CD14-positive monocyte (primary cell): Measurements from ENCODE around the gene VAT1L. TPM values are rescaled to one million over a fixed set of nuclear protein-coding genes. Genes with fewer than 3 reads are reported as not detected.

Experiments
- DNase-seq, 3 donors: peaks; one replicate each; pipeline ENCODE4 v3.0.0-alpha.2; 2011 to 2022
- H2AFZ ChIP-seq: 2 replicates; pipeline ENCODE4 v1.6.0; 2012; ENCODE audit warnings: mild to moderate bottlenecking, low read depth, low read length, inconsistent platforms; ENCODE audit not compliant: insufficient read depth, poor library complexity, severe bottlenecking
- H3K27ac ChIP-seq, 2 donors: 1 replicate in 1 of 2; 2 replicates in 1 of 2; pipeline ENCODE4 v1.5.1; 2012 to 2013; ENCODE audit warnings: low read length in 2 of 2, control low read depth in 1 of 2, inconsistent platforms in 1 of 2, low read depth in 1 of 2, mild to moderate bottlenecking in 1 of 2
- H3K27me3 ChIP-seq, 2 donors: one replicate each; pipeline versions ENCODE4 v1.6.0 to v1.6.1; 2011 to 2013; ENCODE audit warnings: low read length in 2 of 2; ENCODE audit not compliant: control insufficient read depth in 2 of 2, insufficient read depth in 2 of 2
- H3K36me3 ChIP-seq, 2 donors: replicated peaks in 1 of 2; 1 replicate in 1 of 2; 2 replicates in 1 of 2; pipeline versions ENCODE4 v1.5.1 to v1.6.1; 2012 to 2013; ENCODE audit warnings: low read length in 2 of 2, control low read depth in 1 of 2, inconsistent platforms in 1 of 2, mild to moderate bottlenecking in 1 of 2; ENCODE audit not compliant: insufficient read depth in 2 of 2, control insufficient read depth in 1 of 2
- H3K4me1 ChIP-seq, 2 donors: 1 replicate in 1 of 2; 2 replicates in 1 of 2; pipeline versions ENCODE4 v1.5.1 to v1.6.1; 2012 to 2013; ENCODE audit warnings: low read length in 2 of 2, control low read depth in 1 of 2, inconsistent platforms in 1 of 2, mild to moderate bottlenecking in 1 of 2, moderate library complexity in 1 of 2; ENCODE audit not compliant: insufficient read depth in 2 of 2, control insufficient read depth in 1 of 2
- H3K4me2 ChIP-seq: replicated peaks from 2 replicates; pipeline ENCODE3; 2012; ENCODE audit warnings: low read length, moderate library complexity, mild to moderate bottlenecking; ENCODE audit not compliant: poor library complexity, severe bottlenecking; ENCODE audit errors: extremely low read depth
- H3K4me3 ChIP-seq, 3 experiments: fragments of 200-600 bp in 1 of 3; sonication (generic) in 1 of 3; replicated peaks in 1 of 3; 1 replicate in 2 of 3; 2 replicates in 1 of 3; pipeline ENCODE4 v1.5.1; 2011 to 2013; ENCODE audit warnings: low read length in 3 of 3, mild to moderate bottlenecking in 3 of 3, control low read depth in 2 of 3, low read depth in 2 of 3, inconsistent platforms in 1 of 3, moderate library complexity in 1 of 3
- H3K79me2 ChIP-seq: 2 replicates; pipeline ENCODE4 v1.6.0; 2012; ENCODE audit warnings: mild to moderate bottlenecking, control low read depth, inconsistent platforms, low read length, moderate library complexity; ENCODE audit not compliant: insufficient read depth
- H3K9ac ChIP-seq: 2 replicates; pipeline ENCODE4 v1.6.0; 2017; ENCODE audit warnings: low read length, mild to moderate bottlenecking; ENCODE audit not compliant: insufficient read depth, poor library complexity, severe bottlenecking
- H3K9me3 ChIP-seq, 2 donors: replicated peaks in 1 of 2; 1 replicate in 1 of 2; 2 replicates in 1 of 2; pipeline versions ENCODE4 v1.5.1 to v1.6.1; 2012 to 2013; ENCODE audit warnings: low read length in 2 of 2, control low read depth in 1 of 2; ENCODE audit not compliant: control insufficient read depth in 1 of 2, insufficient read depth in 1 of 2
- H4K20me1 ChIP-seq: 2 replicates; pipeline ENCODE4 v1.6.0; 2012; ENCODE audit warnings: mild to moderate bottlenecking, low read length, control low read depth, moderate library complexity; ENCODE audit not compliant: insufficient read depth
- H3K27ac Mint-ChIP-seq, 7 donors: one replicate each; pipeline ENCODE4 v1.8.0; 2020; ENCODE audit warnings: mild to moderate bottlenecking in 7 of 7, mixed read lengths in 7 of 7, moderate library complexity in 6 of 7, inconsistent platforms in 2 of 7
- H3K27me3 Mint-ChIP-seq, 3 donors: one replicate each; pipeline ENCODE4 v1.8.0; 2021 to 2022; ENCODE audit warnings: low read depth in 3 of 3, mild to moderate bottlenecking in 3 of 3, mixed read lengths in 3 of 3, moderate library complexity in 3 of 3, inconsistent platforms in 1 of 3
- H3K36me3 Mint-ChIP-seq, 2 donors: one replicate each; pipeline ENCODE4 v1.8.0; 2020; ENCODE audit warnings: mixed read lengths in 2 of 2, inconsistent platforms in 1 of 2, mild to moderate bottlenecking in 1 of 2
- H3K4me1 Mint-ChIP-seq: one replicate; pipeline ENCODE4 v1.8.0; 2020; ENCODE audit warnings: mild to moderate bottlenecking, mixed read lengths
- H3K4me3 Mint-ChIP-seq, 2 donors: one replicate each; pipeline ENCODE4 v1.8.0; 2020; ENCODE audit warnings: mild to moderate bottlenecking in 2 of 2, mixed read lengths in 2 of 2, moderate library complexity in 1 of 2
- H3K9me3 Mint-ChIP-seq, 7 donors: one replicate each; pipeline ENCODE4 v1.8.0; 2020 to 2022; ENCODE audit warnings: mixed read lengths in 7 of 7, mild to moderate bottlenecking in 6 of 7, moderate library complexity in 6 of 7, inconsistent platforms in 2 of 7
- CTCF ChIP-seq: fragments of 200-600 bp; IDR thresholded peaks from one replicate; pipeline ENCODE4 v1.8.0; 2022; ENCODE audit warnings: antibody characterized with exemption, mild to moderate bottlenecking
- WGBS: methylation state at CpG from one replicate; pipeline ENCODE4 v1.1.5; 2013; ENCODE audit warnings: missing lambda C conversion rate; ENCODE audit not compliant: insufficient coverage; 5-methylcytosine and 5-hydroxymethylcytosine counted together
- intact Hi-C, 2 donors: fragments of 100-400 bp; cut with micrococcal nuclease; formaldehyde crosslinking; loops; one replicate each; pipeline versions ENCODE4 v1.15.0 to v1.15.1; 2023
- polyA plus RNA-seq, 3 donors: library from polyadenylated mRNA; depleted of rRNA in 1 of 3; unstranded in 2 of 3; stranded (reverse) in 1 of 3; fragments of 300-500 nt in 2 of 3; fragments of >200 nt in 1 of 3; fragmentation: Illumina TruSeq in 2 of 3; gene quantifications; 1 replicate in 2 of 3; 2 replicates in 1 of 3; pipeline ENCODE4 v1.2.3, GENCODE V29; 2012 to 2021

The VAT1L gene
- polyA plus RNA-seq, 3 donors = not detected

GRCh38 chr16:77793417-77793816, 5.1 kb downstream of the VAT1L start:
- H3K27ac Mint-ChIP-seq = no peak overlapping the region

GRCh38 chr16:77794586-77794985, 6.2 kb downstream of the VAT1L start:
- Mint-ChIP-seq H3K36me3 (no peaks in the 10 kb centered on the region), H3K27ac (no peak overlapping the region), H3K4me3 (no peak overlapping the region), H3K27me3 (peaks cover 17 to 37% (median 27%) of the 10 kb centered on the region in 3 donors), H3K4me1 (no peaks in the 10 kb centered on the region), H3K9me3 (peaks cover 0 to 4% (median 2%) of the 10 kb centered on the region in 7 donors)
- TF ChIP-seq CTCF = no peak
- H3K9ac ChIP-seq = no peak overlapping the region
- no peaks in the 10 kb centered on the region for H3K4me1 ChIP-seq
- H3K36me3 ChIP-seq = no peaks in the 10 kb centered on the region
- H3K79me2 ChIP-seq = no peaks in the 10 kb centered on the region
- WGBS = no CpG with 5 or more reads among the region's 3 CpGs
- H3K9me3 ChIP-seq = peaks cover under 1 to 6% of the 10 kb centered on the region in 2 donors
- H3K4me2 ChIP-seq = no peak overlapping the region
- H3K4me3 ChIP-seq = no peak overlapping the region
- H3K27ac ChIP-seq = no peak overlapping the region
- peaks cover 20 to 25% of the 10 kb centered on the region in 2 donors for H3K27me3 ChIP-seq
- no peaks in the 10 kb centered on the region for H4K20me1 ChIP-seq
- DNase-seq = no peak
- intact Hi-C loops = no loop called here
- H2AFZ ChIP-seq = no peak overlapping the region

More at GRCh38 chr16:77793417-77793816, 5.1 kb downstream of the VAT1L start:
- WGBS = 100% methylated on average over 1 of the region's 2 CpGs
- intact Hi-C loops = no loop called here
- peaks cover 28 to 44% (median 32%) of the 10 kb centered on the region in 3 donors for H3K27me3 Mint-ChIP-seq
- Histone ChIP-seq H3K9me3 (peaks cover 3 to 11% of the 10 kb centered on the region in 2 donors), H3K79me2 (no peaks in the 10 kb centered on the region), H4K20me1 (no peaks in the 10 kb centered on the region), H3K4me3 (no peak overlapping the region), H3K4me1 (peaks cover 4 to 6% of the 10 kb centered on the region in 2 donors), H3K4me2 (no peak overlapping the region), H2AFZ (no peak overlapping the region), H3K9ac (no peak overlapping the region), H3K36me3 (no peaks in the 10 kb centered on the region), H3K27ac (no peak overlapping the region), H3K27me3 (peaks cover 30 to 36% of the 10 kb centered on the region in 2 donors)
- H3K36me3 Mint-ChIP-seq = no peaks in the 10 kb centered on the region
- no peak for DNase-seq
- peak overlapping the region in 1 of 2 donors; percentile 12 for H3K4me3 Mint-ChIP-seq
- no peak for TF ChIP-seq CTCF
- peaks cover 0 to 6% (median 2%) of the 10 kb centered on the region in 7 donors for H3K9me3 Mint-ChIP-seq
- peaks cover 1% of the 10 kb centered on the region for H3K4me1 Mint-ChIP-seq
